Measurements from ENCODE around the gene PLPP3.

DNA sequence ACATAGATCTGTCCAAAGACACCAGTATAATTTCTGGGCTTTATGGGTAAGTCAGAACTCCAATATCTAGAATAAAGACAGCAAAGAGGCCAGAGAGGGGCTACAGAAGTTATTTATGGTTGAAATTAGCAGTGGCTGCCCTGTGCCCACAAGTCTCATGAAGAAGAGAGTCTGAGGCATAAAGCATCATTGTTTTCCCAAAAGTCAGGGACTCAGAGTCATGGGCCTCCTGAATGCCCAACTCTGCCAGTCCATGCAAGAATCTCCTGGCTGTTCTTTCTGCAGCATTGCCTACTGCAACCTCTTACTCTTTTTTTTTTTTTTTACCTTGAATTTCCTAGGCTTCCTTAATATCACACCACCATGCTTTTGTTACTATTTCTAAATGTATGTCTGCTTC lies 49.6 kb downstream of the PLPP3 start:
- TF ChIP-seq GATA3 (IDR thresholded peaks at IDR 0.05; ENCODE audit: low read depth, low read length) (no peak), GATA2 (IDR thresholded peaks at IDR 0.05; ENCODE audit: low read depth, low read length) (no peak)
